Prostate gland (tissue), 2 donors: ENCODE measurements around the gene USP4. TPM values are rescaled to one million over a fixed set of nuclear protein-coding genes. Genes with fewer than 3 reads are reported as not detected.
"Not testable (repeated sequence)": the region's sequence is repeated elsewhere in the genome, so short reads cannot be mapped to it uniquely, and the experiment has no call there.

Experiments
- DNase-seq: peaks from one replicate; pipeline ENCODE4 v3.0.0-alpha.2; 2019; ENCODE audit warnings: low spot score
- H3K27ac ChIP-seq, 2 donors: fragments of 200-600 bp; sonication (generic); 2 replicates each; pipeline ENCODE4 v1.5.1; 2017 to 2019
- H3K27me3 ChIP-seq: fragments of 200-600 bp; sonication (generic); replicated peaks from 2 replicates; pipeline ENCODE4 v1.5.1; 2019; ENCODE audit not compliant: insufficient read depth
- H3K36me3 ChIP-seq, 2 donors: fragments of 200-600 bp; sonication (generic); 1 replicate in 1 of 2; 2 replicates in 1 of 2; pipeline versions ENCODE4 v1.5.1 to v1.8.1; 2017 to 2019
- H3K4me1 ChIP-seq: fragments of 200-600 bp; sonication (generic); replicated peaks from 2 replicates; pipeline ENCODE4 v1.5.1; 2019
- H3K4me3 ChIP-seq, 2 donors: fragments of 200-600 bp; sonication (generic); 2 replicates each; pipeline ENCODE4 v1.5.1; 2017 to 2019
- H3K9me3 ChIP-seq: fragments of 200-600 bp; sonication (generic); 2 replicates; pipeline ENCODE4 v1.5.1; 2017
- POLR2A ChIP-seq: fragments of 450-650 bp; IDR thresholded peaks from one replicate; pipeline ENCODE4 v1.6.1; 2016; ENCODE audit warnings: antibody characterized with exemption, mild to moderate bottlenecking
- POLR2AphosphoS5 ChIP-seq: sonication (generic); formaldehyde crosslinking; IDR thresholded peaks from one replicate; pipeline ENCODE4 v1.6.1; 2017; ENCODE audit warnings: antibody characterized with exemption
- WGBS: methylation state at CpG from one replicate; pipeline ENCODE4 v1.1.5; 2018; 5-methylcytosine and 5-hydroxymethylcytosine counted together
- intact Hi-C: fragments of 100-400 bp; cut with DNase I; formaldehyde crosslinking; loops from one replicate; pipeline ENCODE4 v1.14.2; 2022
- total RNA-seq, 2 donors: library from RNA; depleted of rRNA; stranded (reverse); fragments of >200 nt; gene quantifications; one replicate each; pipeline ENCODE4 v1.1.0, GENCODE V29; 2016
- TF ChIP-seq, protein P1 (sequence below), 4 experiments: fragments of 200-600 bp in 2 of 4; fragments of 450-650 bp in 2 of 4; sonication (generic) in 2 of 4; IDR thresholded peaks; 1 replicate in 3 of 4; 2 replicates in 1 of 4; pipeline ENCODE4 v1.5.1; 2016 to 2019; ENCODE audit warnings: antibody characterized with exemption in 4 of 4, mild to moderate bottlenecking in 2 of 4, moderate library complexity in 2 of 4

USP4 gene
- total RNA-seq, 2 donors from 2014 or later, result 18.3 to 30.8 TPM

DNA sequence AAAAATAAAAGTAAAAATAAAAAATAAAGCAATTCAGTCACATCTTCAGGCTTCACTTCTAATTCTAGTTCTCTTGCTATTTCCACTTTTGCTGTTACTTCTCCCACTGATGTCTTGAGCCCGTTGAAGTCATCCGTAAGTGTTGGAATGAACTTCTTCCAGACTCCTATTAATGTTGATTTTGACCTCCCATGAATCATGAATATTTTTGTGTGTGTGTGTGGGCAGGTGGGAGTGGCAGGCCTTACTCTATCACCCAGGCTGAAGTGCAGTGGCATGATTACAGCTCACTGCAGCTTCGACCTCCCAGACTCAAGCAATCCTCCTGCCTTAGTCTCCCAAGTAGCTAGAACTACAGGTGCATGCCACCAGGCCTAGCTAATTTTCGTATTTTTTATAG lies 10.7 kb downstream of the USP4 start:
- H3K9me3 ChIP-seq, result no peaks in the 10 kb centered on the region
- 88% methylated on average over 4 of the region's 4 CpGs for WGBS
- intact Hi-C loops, result no loop called here
- H3K27ac ChIP-seq, result no peak overlapping the region
- no peaks in the 10 kb centered on the region for H3K27me3 ChIP-seq
- no peak for TF ChIP-seq POLR2AphosphoS5
- TF ChIP-seq POLR2A, result no peak
- TF ChIP-seq, protein P1, sequence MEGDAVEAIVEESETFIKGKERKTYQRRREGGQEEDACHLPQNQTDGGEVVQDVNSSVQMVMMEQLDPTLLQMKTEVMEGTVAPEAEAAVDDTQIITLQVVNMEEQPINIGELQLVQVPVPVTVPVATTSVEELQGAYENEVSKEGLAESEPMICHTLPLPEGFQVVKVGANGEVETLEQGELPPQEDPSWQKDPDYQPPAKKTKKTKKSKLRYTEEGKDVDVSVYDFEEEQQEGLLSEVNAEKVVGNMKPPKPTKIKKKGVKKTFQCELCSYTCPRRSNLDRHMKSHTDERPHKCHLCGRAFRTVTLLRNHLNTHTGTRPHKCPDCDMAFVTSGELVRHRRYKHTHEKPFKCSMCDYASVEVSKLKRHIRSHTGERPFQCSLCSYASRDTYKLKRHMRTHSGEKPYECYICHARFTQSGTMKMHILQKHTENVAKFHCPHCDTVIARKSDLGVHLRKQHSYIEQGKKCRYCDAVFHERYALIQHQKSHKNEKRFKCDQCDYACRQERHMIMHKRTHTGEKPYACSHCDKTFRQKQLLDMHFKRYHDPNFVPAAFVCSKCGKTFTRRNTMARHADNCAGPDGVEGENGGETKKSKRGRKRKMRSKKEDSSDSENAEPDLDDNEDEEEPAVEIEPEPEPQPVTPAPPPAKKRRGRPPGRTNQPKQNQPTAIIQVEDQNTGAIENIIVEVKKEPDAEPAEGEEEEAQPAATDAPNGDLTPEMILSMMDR (IDR thresholded peaks at IDR 0.05), result no peak
- no peak for DNase-seq
- H3K36me3 ChIP-seq, result peaks cover 6 to 28% of the 10 kb centered on the region in 2 donors
- no peak overlapping the region for H3K4me3 ChIP-seq
- no peaks in the 10 kb centered on the region for H3K4me1 ChIP-seq

DNA sequence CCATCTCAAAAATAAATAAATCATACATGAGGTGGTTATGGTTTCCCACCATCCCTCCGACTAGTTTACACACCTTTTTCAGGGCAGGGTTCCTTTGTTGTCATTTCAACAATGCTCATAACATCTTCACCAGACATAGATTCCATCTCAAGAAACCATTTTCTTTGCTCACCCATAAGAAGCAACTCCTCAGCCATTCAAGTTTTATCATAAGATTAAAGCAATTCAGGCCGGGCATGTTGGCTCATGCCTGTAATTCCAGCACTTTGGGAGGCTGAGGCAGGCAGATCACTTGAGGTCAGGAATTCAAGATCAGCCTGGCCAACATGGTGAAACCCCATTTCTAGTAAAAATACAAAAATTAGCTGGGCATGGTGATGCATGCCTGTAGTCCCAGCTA lies 11.5 kb downstream of the USP4 start:
- H3K9me3 ChIP-seq, H3K27ac ChIP-seq, DNase-seq, intact Hi-C loops, H3K27me3 ChIP-seq, H3K4me3 ChIP-seq, H3K4me1 ChIP-seq: not testable (repeated sequence)
- peaks cover 10 to 33% of the 10 kb centered on the region in 2 donors for H3K36me3 ChIP-seq
- WGBS, result 51% methylated on average over 2 of the region's 2 CpGs

DNA sequence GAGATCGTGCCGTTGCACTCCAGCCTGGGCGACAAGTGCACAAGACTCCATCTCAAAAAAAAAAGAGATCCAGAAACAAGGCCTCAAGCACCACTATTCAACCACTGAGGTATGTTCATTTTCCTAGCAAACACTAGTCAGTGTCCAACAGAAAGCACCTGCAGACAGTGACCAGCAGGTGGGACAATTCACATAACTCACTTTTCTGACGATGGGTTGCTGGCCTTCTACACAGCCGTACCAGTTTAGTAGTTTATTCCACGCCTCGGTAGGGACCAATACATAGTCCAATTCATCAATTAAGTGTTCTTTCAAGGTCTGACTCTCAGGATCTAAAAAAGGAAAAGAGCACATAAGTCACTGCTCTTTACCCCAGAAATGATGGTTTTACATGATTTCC lies 12.4 kb downstream of the USP4 start:
- no peak for DNase-seq
- Histone ChIP-seq H3K36me3 (peaks cover 10 to 34% of the 10 kb centered on the region in 2 donors), H3K27me3 (no peaks in the 10 kb centered on the region), H3K4me1 (no peaks in the 10 kb centered on the region), H3K9me3 (no peaks in the 10 kb centered on the region), H3K4me3 (no peak overlapping the region), H3K27ac (no peak overlapping the region)
- intact Hi-C loops, result no loop called here
- TF ChIP-seq POLR2A, result no peak
- TF ChIP-seq, protein P1 (IDR thresholded peaks at IDR 0.05), result peak in 1 of 4 experiments; percentile 25
- WGBS, result 74% methylated on average over 7 of the region's 7 CpGs

DNA sequence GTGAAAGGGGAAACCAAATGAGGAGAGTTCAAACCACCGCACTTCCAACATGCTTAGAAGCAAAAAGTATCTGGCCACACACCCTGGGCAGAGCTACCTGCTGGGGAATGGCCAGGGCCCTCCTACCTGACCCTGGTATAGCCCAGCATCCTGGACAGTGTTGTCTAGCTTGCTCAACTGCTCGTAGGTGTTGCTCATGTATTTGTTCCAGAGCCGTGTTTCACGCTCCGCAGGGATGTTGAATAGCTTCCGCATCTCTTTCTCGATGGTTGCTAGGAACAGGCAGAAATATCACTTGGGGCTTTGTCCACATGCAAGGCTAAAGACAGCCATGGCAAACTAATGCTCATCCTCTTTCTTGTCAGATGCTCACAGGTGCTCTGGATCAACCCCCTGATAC lies 15.1 kb downstream of the USP4 start:
- H3K27me3 ChIP-seq, result no peaks in the 10 kb centered on the region
- peaks cover 10 to 34% of the 10 kb centered on the region in 2 donors for H3K36me3 ChIP-seq
- intact Hi-C loops, result no loop called here
- TF ChIP-seq POLR2A (no peak), POLR2AphosphoS5 (no peak)
- TF ChIP-seq, protein P1 (IDR thresholded peaks at IDR 0.05), result no peak
- WGBS, result 94% methylated on average over 7 of the region's 7 CpGs
- DNase-seq, result no peak
- H3K4me3 ChIP-seq, result no peak overlapping the region
- no peaks in the 10 kb centered on the region for H3K4me1 ChIP-seq
- no peaks in the 10 kb centered on the region for H3K9me3 ChIP-seq
- H3K27ac ChIP-seq, result no peak overlapping the region

DNA sequence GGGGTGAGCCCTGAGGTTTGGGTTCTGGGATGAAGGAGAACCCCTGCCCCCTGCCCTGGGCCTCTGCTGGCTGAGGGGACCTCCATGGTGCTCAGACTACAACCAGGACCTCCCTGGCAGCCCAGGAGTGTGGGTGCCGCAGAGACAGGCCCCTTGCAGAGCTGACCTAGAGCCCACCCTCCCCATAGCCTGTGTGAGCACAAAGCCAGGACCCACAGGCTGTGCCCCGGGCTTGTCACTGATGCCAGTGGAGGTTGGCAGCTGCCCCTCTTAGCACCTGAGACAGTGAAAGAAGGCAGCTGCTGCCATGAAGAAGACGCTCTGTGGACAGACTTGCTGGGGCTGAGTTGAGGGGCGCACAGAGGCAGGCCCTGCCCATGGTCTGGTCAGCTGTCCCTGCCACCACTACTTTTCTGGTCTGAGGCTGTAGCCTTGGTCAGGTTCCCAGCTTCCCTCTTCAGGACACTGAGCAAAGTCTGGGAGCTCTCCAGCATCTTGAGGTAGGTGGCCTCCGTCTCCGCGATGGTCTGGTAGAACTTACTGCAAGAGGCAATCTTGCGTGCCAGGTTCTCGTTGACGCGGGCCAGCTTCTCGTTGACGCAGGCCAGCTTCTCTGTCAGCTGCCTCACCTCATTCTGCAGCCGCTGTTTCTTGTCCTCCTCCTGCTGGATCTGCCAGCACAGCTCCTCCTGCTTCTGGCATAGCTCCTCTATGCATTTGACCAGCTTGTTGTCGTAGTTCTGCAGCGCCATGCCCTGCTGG lies 23.0 kb downstream of the USP4 start:
- Histone ChIP-seq H3K4me3 (no peak overlapping the region), H3K36me3 (peaks cover 7 to 8% of the 10 kb centered on the region in 2 donors), H3K27ac (no peak overlapping the region), H3K9me3 (no peaks in the 10 kb centered on the region), H3K27me3 (no peaks in the 10 kb centered on the region), H3K4me1 (no peaks in the 10 kb centered on the region)
- DNase-seq, result no peak
- TF ChIP-seq, protein P1 (IDR thresholded peaks at IDR 0.05), result no peak
- TF ChIP-seq POLR2A (no peak), POLR2AphosphoS5 (no peak)
- 88% methylated on average over 16 of the region's 16 CpGs for WGBS
- intact Hi-C loops, result no loop called here
